ENCODE results near the gene CASP3. TPM values are rescaled to one million over a fixed set of nuclear protein-coding genes. Genes with fewer than 3 reads are reported as not detected.
"Not testable (repeated sequence)": the region's sequence is repeated elsewhere in the genome, so short reads cannot be mapped to it uniquely, and the experiment has no call there.

CASP3 gene
- total RNA-seq, 1 donor from 2014 or later: 31.5 TPM

- Mint-ChIP-seq H3K4me1 (ENCODE audit: low read depth) (no peaks in the 10 kb centered on the region), H3K27me3 (ENCODE audit: low read depth) (no peaks in the 10 kb centered on the region), H3K36me3 (ENCODE audit: low read depth) (peaks cover 17% of the 10 kb centered on the region), H3K9me3 (ENCODE audit: low read depth) (peaks cover 6% of the 10 kb centered on the region), H3K4me3 (ENCODE audit: unreplicated experiment) (no peak overlapping the region), H3K27ac (ENCODE audit: unreplicated experiment) (no peak overlapping the region)
- TF ChIP-seq, protein P1, sequence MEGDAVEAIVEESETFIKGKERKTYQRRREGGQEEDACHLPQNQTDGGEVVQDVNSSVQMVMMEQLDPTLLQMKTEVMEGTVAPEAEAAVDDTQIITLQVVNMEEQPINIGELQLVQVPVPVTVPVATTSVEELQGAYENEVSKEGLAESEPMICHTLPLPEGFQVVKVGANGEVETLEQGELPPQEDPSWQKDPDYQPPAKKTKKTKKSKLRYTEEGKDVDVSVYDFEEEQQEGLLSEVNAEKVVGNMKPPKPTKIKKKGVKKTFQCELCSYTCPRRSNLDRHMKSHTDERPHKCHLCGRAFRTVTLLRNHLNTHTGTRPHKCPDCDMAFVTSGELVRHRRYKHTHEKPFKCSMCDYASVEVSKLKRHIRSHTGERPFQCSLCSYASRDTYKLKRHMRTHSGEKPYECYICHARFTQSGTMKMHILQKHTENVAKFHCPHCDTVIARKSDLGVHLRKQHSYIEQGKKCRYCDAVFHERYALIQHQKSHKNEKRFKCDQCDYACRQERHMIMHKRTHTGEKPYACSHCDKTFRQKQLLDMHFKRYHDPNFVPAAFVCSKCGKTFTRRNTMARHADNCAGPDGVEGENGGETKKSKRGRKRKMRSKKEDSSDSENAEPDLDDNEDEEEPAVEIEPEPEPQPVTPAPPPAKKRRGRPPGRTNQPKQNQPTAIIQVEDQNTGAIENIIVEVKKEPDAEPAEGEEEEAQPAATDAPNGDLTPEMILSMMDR (IDR thresholded peaks at IDR 0.05): no peak
- no peak for DNase-seq (ENCODE audit: low spot score)
These were observed 27.7 kb downstream of the CASP3 start for GRCh38 chr4:184621518-184621917.

DNA sequence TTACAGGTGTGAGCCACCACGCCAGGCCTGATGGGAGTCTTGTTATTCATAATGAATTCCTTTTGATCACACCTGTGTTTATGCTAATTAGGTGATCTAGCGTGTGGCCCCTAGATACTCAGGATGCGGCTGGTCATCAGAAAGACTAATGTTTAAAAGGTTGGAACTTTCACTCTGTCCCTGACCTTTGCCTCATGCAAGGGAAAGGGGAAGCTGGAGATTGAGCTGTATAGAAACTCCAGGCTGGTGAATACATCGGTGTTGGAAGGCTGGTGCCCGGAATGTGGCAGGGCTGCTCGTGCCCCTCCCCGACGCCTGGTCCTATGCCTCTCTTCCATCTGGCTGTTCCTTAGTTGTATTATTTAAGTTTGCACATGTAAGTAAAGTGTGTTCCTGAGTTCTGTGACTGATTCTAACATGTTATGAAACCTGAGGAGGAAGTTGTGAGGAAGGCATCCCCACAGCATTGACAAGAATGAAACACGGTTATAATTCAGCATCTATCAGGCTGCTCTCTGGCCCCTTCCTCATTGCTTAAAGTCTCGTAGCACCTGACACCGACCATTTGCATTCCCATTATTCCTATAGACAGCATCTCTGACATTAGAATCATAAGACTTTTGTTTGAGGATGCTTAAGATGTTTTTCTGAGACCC, 28.9 kb downstream of the CASP3 start:
- H3K9me3 Mint-ChIP-seq (ENCODE audit: low read depth): peaks cover 3% of the 10 kb centered on the region
- DNase-seq (ENCODE audit: low spot score): no peak
- H3K27me3 Mint-ChIP-seq (ENCODE audit: low read depth): no peaks in the 10 kb centered on the region
- no peaks in the 10 kb centered on the region for H3K4me1 Mint-ChIP-seq (ENCODE audit: low read depth)
- H3K27ac Mint-ChIP-seq (ENCODE audit: unreplicated experiment): no peak overlapping the region
- H3K36me3 Mint-ChIP-seq (ENCODE audit: low read depth): peaks cover 14% of the 10 kb centered on the region
- TF ChIP-seq, protein P1 (IDR thresholded peaks at IDR 0.05): no peak
- H3K4me3 Mint-ChIP-seq (ENCODE audit: unreplicated experiment): no peak overlapping the region

- Mint-ChIP-seq H3K4me1 (ENCODE audit: low read depth) (no peaks in the 10 kb centered on the region), H3K27me3 (ENCODE audit: low read depth) (no peaks in the 10 kb centered on the region), H3K9me3 (ENCODE audit: low read depth) (peaks cover 3% of the 10 kb centered on the region), H3K4me3 (ENCODE audit: unreplicated experiment) (no peak overlapping the region), H3K27ac (ENCODE audit: unreplicated experiment) (peak overlapping the region; percentile 43), H3K36me3 (ENCODE audit: low read depth) (peaks cover 4% of the 10 kb centered on the region)
- TF ChIP-seq, protein P1 (IDR thresholded peaks at IDR 0.05): no peak
- DNase-seq (ENCODE audit: low spot score): no peak
These were observed 31.5 kb downstream of the CASP3 start for GRCh38 chr4:184617600-184618196.

GRCh38 chr4:184616633-184617551, 32.4 kb downstream of the CASP3 start:
- H3K9me3 Mint-ChIP-seq (ENCODE audit: low read depth): peaks cover 3% of the 10 kb centered on the region
- no peak overlapping the region for H3K27ac Mint-ChIP-seq (ENCODE audit: unreplicated experiment)
- peaks cover under 1% of the 10 kb centered on the region for H3K36me3 Mint-ChIP-seq (ENCODE audit: low read depth)
- H3K4me3 Mint-ChIP-seq (ENCODE audit: unreplicated experiment): no peak overlapping the region
- TF ChIP-seq, protein P1 (IDR thresholded peaks at IDR 0.05): no peak
- no peaks in the 10 kb centered on the region for H3K4me1 Mint-ChIP-seq (ENCODE audit: low read depth)
- H3K27me3 Mint-ChIP-seq (ENCODE audit: low read depth): no peaks in the 10 kb centered on the region
- DNase-seq (ENCODE audit: low spot score): no peak

GRCh38 chr4:184616168-184616567, 33.1 kb downstream of the CASP3 start:
- not testable (repeated sequence) for H3K27me3 Mint-ChIP-seq (ENCODE audit: low read depth); H3K4me3 Mint-ChIP-seq (ENCODE audit: unreplicated experiment); H3K27ac Mint-ChIP-seq (ENCODE audit: unreplicated experiment); DNase-seq (ENCODE audit: low spot score); H3K36me3 Mint-ChIP-seq (ENCODE audit: low read depth); H3K4me1 Mint-ChIP-seq (ENCODE audit: low read depth); H3K9me3 Mint-ChIP-seq (ENCODE audit: low read depth)
